ENCODE measurements around the gene KCP.

GRCh38 chr7:128951296-128951695, 40.8 kb upstream of the KCP start:
- TF ChIP-seq CTBP1 (IDR thresholded peaks at IDR 0.05; ENCODE audit: borderline replicate concordance) (no peak), LEF1 (IDR thresholded peaks at IDR 0.05; ENCODE audit: borderline replicate concordance) (no peak), SUZ12 (IDR thresholded peaks at IDR 0.05) (no peak), TARDBP (IDR thresholded peaks at IDR 0.05) (no peak), BHLHE40 (IDR thresholded peaks at IDR 0.05; ENCODE audit: borderline replicate concordance) (no peak), SP1 (IDR thresholded peaks at IDR 0.05) (no peak), FOXM1 (IDR thresholded peaks at IDR 0.05; ENCODE audit: borderline replicate concordance) (no peak), FOXA1 (IDR thresholded peaks at IDR 0.05) (no peak), NFRKB (IDR thresholded peaks at IDR 0.05) (no peak), ZNF384 (IDR thresholded peaks at IDR 0.05) (no peak), L3MBTL2 (conservative IDR thresholded peaks at IDR 0.05) (no peak), ELF4 (IDR thresholded peaks at IDR 0.05) (no peak)
